ENCODE data around the gene LRRC72.

The LRRC72 gene

GRCh38 chr7:16619979-16620408, 93.4 kb downstream of the LRRC72 start:
- DNase-seq (ENCODE audit: low read depth, low spot score): no peak

GRCh38 chr7:16626388-16626787, 99.8 kb downstream of the LRRC72 start:
- DNase-seq (ENCODE audit: low read depth, low spot score): no peak

- DNase-seq (ENCODE audit: low read depth, low spot score): no peak
These were observed 100.6 kb downstream of the LRRC72 start for GRCh38 chr7:16627236-16627635.

- DNase-seq (ENCODE audit: low read depth, low spot score): no peak
These were observed 104.0 kb downstream of the LRRC72 start for GRCh38 chr7:16630654-16631053.
